Right atrium auricular region (tissue), 2 donors: ENCODE results near the gene KRTAP4-2. TPM values are rescaled to one million over a fixed set of nuclear protein-coding genes. Genes with fewer than 3 reads are reported as not detected.
"Not testable (repeated sequence)": the region's sequence is repeated elsewhere in the genome, so short reads cannot be mapped to it uniquely, and the experiment has no call there.

Source experiments
- DNase-seq: peaks from one replicate; pipeline ENCODE4 v3.0.0-alpha.2; 2019; ENCODE audit warnings: low spot score
- H3K27ac ChIP-seq, 2 donors: fragments of 200-600 bp; sonication (generic); 1 replicate in 1 of 2; 2 replicates in 1 of 2; pipeline ENCODE4 v1.5.1; 2016 to 2019
- H3K27me3 ChIP-seq, 2 donors: fragments of 200-600 bp; sonication (generic); one replicate each; pipeline versions ENCODE4 v1.5.1 to v1.6.0; 2017 to 2019
- H3K36me3 ChIP-seq: fragments of 200-600 bp; sonication (generic); one replicate; pipeline ENCODE4 v1.5.1; 2016
- H3K4me1 ChIP-seq, 2 donors: fragments of 200-600 bp; sonication (generic); one replicate each; pipeline versions ENCODE4 v1.5.1 to v1.6.0; 2017 to 2019
- H3K4me3 ChIP-seq, 2 donors: fragments of 200-600 bp; sonication (generic); 1 replicate in 1 of 2; 2 replicates in 1 of 2; pipeline ENCODE4 v1.5.1; 2017 to 2019; ENCODE audit warnings: mild to moderate bottlenecking in 1 of 2, moderate library complexity in 1 of 2
- H3K9me3 ChIP-seq, 2 donors: fragments of 200-600 bp; sonication (generic); one replicate each; pipeline ENCODE4 v1.5.1; 2019
- CTCF ChIP-seq, 2 donors: fragments of 200-600 bp; sonication (generic); IDR thresholded peaks; one replicate each; pipeline ENCODE4 v1.5.1; 2019; ENCODE audit warnings: antibody characterized with exemption in 2 of 2
- total RNA-seq, 2 donors: library from RNA; depleted of rRNA; stranded (reverse); fragments of >200 nt; gene quantifications; one replicate each; pipeline ENCODE4 v1.1.0, GENCODE V29; 2016

KRTAP4-2 gene
- total RNA-seq, 2 donors from 2014 or later = not detected

- no peak for TF ChIP-seq CTCF (IDR thresholded peaks at IDR 0.05)
- Histone ChIP-seq H3K4me3 (no peak overlapping the region), H3K36me3 (no peaks in the 10 kb centered on the region), H3K4me1 (no peaks in the 10 kb centered on the region), H3K27me3 (no peaks in the 10 kb centered on the region), H3K27ac (no peak overlapping the region), H3K9me3 (no peaks in the 10 kb centered on the region)
- DNase-seq = no peak
Measured at GRCh38 chr17:41171886-41172285, 6.1 kb downstream of the KRTAP4-2 start.

GRCh38 chr17:41168121-41168520 is 9.9 kb downstream of the KRTAP4-2 start, which contains the start of gene KRTAP4-3:
TSS of gene KRTAP4-3 (minus strand) at chr17:41168221. CDS start at chr17:41168172, 49 bp downstream.
- H3K4me1 ChIP-seq = no peaks in the 10 kb centered on the region
- H3K36me3 ChIP-seq = no peaks in the 10 kb centered on the region
- no peak for TF ChIP-seq CTCF (IDR thresholded peaks at IDR 0.05)
- H3K9me3 ChIP-seq = no peaks in the 10 kb centered on the region
- DNase-seq = no peak
- no peaks in the 10 kb centered on the region for H3K27me3 ChIP-seq
- H3K27ac ChIP-seq = no peak within 1 kb of the TSS
- no peak within 1 kb of the TSS for H3K4me3 ChIP-seq

GRCh38 chr17:41167561-41167960 is 10.5 kb downstream of the KRTAP4-2 start:
- no peaks in the 10 kb centered on the region for H3K9me3 ChIP-seq
- no peaks in the 10 kb centered on the region for H3K36me3 ChIP-seq
- H3K27me3 ChIP-seq = no peaks in the 10 kb centered on the region
- H3K27ac ChIP-seq = no peak overlapping the region
- no peak overlapping the region for H3K4me3 ChIP-seq
- no peak for DNase-seq
- no peak for TF ChIP-seq CTCF (IDR thresholded peaks at IDR 0.05)
- H3K4me1 ChIP-seq = no peaks in the 10 kb centered on the region

- no peak for TF ChIP-seq CTCF (IDR thresholded peaks at IDR 0.05)
- H3K4me1 ChIP-seq = no peaks in the 10 kb centered on the region
Measured at GRCh38 chr17:41163828-41164227, 14.2 kb downstream of the KRTAP4-2 start.

GRCh38 chr17:41160648-41161047 is 17.4 kb downstream of the KRTAP4-2 start, which contains the start of gene KRTAP4-4:
TSS of gene KRTAP4-4 (minus strand) at chr17:41160748. CDS start at chr17:41160691, 57 bp downstream.
- Histone ChIP-seq H3K27ac (no peak within 1 kb of the TSS), H3K27me3 (no peaks in the 10 kb centered on the region), H3K4me1 (no peaks in the 10 kb centered on the region), H3K9me3 (no peaks in the 10 kb centered on the region), H3K4me3 (no peak within 1 kb of the TSS), H3K36me3 (no peaks in the 10 kb centered on the region)
- TF ChIP-seq CTCF (IDR thresholded peaks at IDR 0.05) = no peak
- DNase-seq = no peak

More at GRCh38 chr17:41163828-41164227, 14.2 kb downstream of the KRTAP4-2 start:
- Histone ChIP-seq H3K27me3 (no peaks in the 10 kb centered on the region), H3K4me3 (no peak overlapping the region), H3K36me3 (no peaks in the 10 kb centered on the region), H3K27ac (no peak overlapping the region), H3K9me3 (no peaks in the 10 kb centered on the region)
- DNase-seq = no peak

GRCh38 chr17:41160190-41160589 is 17.8 kb downstream of the KRTAP4-2 start:
- not testable (repeated sequence) for H3K27ac ChIP-seq, H3K9me3 ChIP-seq, H3K36me3 ChIP-seq, H3K4me1 ChIP-seq, H3K27me3 ChIP-seq, H3K4me3 ChIP-seq, DNase-seq
